Stimulated activated CD4-positive, alpha-beta T cell treated with anti-CD3 and anti-CD28 coated beads, Interleukin-1b, Interleukin-23, amount 100 ng/mL, for 1 hour (primary cell): ENCODE data around the gene ZSCAN5C.
"Not testable (repeated sequence)": the region's sequence is repeated elsewhere in the genome, so short reads cannot be mapped to it uniquely, and the experiment has no call there.

Source experiments
- DNase-seq, 2 donors: peaks; one replicate each; pipeline ENCODE4 v3.0.0-alpha.2; 2020; ENCODE audit warnings: low read depth in 2 of 2

The ZSCAN5C gene

GRCh38 chr19:56201973-56202372 lies at the start of gene ZSCAN5C:
Gene ZSCAN5C, plus strand, starts transcription at chr19:56202273. Its CDS starts 3,641 bp downstream, at chr19:56205914.
- DNase-seq: no peak

GRCh38 chr19:56152644-56153043 lies 49.4 kb upstream of the ZSCAN5C start:
- no peak for DNase-seq

- DNase-seq: no peak
Measured at GRCh38 chr19:56153507-56153906, 48.6 kb upstream of the ZSCAN5C start.

- no peak for DNase-seq
Measured at GRCh38 chr19:56155124-56155687, 46.9 kb upstream of the ZSCAN5C start.

GRCh38 chr19:56156768-56157167 lies 45.3 kb upstream of the ZSCAN5C start:
- no peak for DNase-seq

GRCh38 chr19:56158170-56158757 lies 43.8 kb upstream of the ZSCAN5C start:
- no peak for DNase-seq

GRCh38 chr19:56159009-56159559 lies 43.0 kb upstream of the ZSCAN5C start:
- no peak for DNase-seq

GRCh38 chr19:56159622-56160271 lies 42.3 kb upstream of the ZSCAN5C start:
- no peak for DNase-seq

- DNase-seq: no peak
Measured at GRCh38 chr19:56161534-56161933, 40.5 kb upstream of the ZSCAN5C start.

- no peak for DNase-seq
Measured at GRCh38 chr19:56162258-56162657, 39.8 kb upstream of the ZSCAN5C start.

GRCh38 chr19:56163097-56163496 lies 39.0 kb upstream of the ZSCAN5C start:
- DNase-seq: no peak

- DNase-seq: no peak
Measured at GRCh38 chr19:56167064-56167578, 35.0 kb upstream of the ZSCAN5C start.

GRCh38 chr19:56170261-56170660 lies 31.8 kb upstream of the ZSCAN5C start:
- no peak for DNase-seq

GRCh38 chr19:56174086-56174485 lies 28.0 kb upstream of the ZSCAN5C start:
- no peak for DNase-seq

- no peak for DNase-seq
Measured at GRCh38 chr19:56174550-56174949, 27.5 kb upstream of the ZSCAN5C start.

GRCh38 chr19:56175861-56176307 lies 26.2 kb upstream of the ZSCAN5C start, which contains the start of gene GALP:
Gene GALP, plus strand, starts transcription at chr19:56176008. Its CDS starts 1,101 bp downstream, at chr19:56177109.
- not testable (repeated sequence) for DNase-seq

- DNase-seq: not testable (repeated sequence)
Measured at GRCh38 chr19:56176310-56176709, 25.8 kb upstream of the ZSCAN5C start.

GRCh38 chr19:56176881-56177280 lies 25.2 kb upstream of the ZSCAN5C start:
- no peak for DNase-seq

- DNase-seq: no peak
Measured at GRCh38 chr19:56177564-56178243, 24.4 kb upstream of the ZSCAN5C start.

GRCh38 chr19:56189785-56190184 lies 12.3 kb upstream of the ZSCAN5C start:
- DNase-seq: no peak

GRCh38 chr19:56191115-56191514 lies 11.0 kb upstream of the ZSCAN5C start:
- no peak for DNase-seq

GRCh38 chr19:56191711-56192110 lies 10.4 kb upstream of the ZSCAN5C start:
- DNase-seq: no peak
